H1 (cell line): ENCODE measurements around the gene NDUFA13. TPM values are rescaled to one million over a fixed set of nuclear protein-coding genes. Genes with fewer than 3 reads are reported as not detected.

Experiments used
- CTCF ChIA-PET: fragments of 300-600 bp; sonication (Branson Sonifier 250); formaldehyde crosslinking; loops from one replicate; lab custom pipeline; 2021; ENCODE audit not compliant: partially characterized antibody; lab: Charles Lee
- POLR2A ChIA-PET: fragments of 300-600 bp; sonication (Branson Sonifier 250); formaldehyde crosslinking; loops from one replicate; lab custom pipeline; 2021; ENCODE audit warnings: inconsistent platforms; ENCODE audit not compliant: partially characterized antibody; lab: Charles Lee
- DNase-seq, 2 experiments: peaks; one replicate each; pipeline versions ENCODE4 v3.0.0 to v3.0.0-alpha.2; 2010 to 2022; ENCODE audit warnings: low spot score in 2 of 2, low read depth in 1 of 2, mixed read lengths in 1 of 2
- FAIRE-seq: peaks from 2 replicates; lab custom pipeline; 2011; peaks lifted over from hg19 to GRCh38; lab: Jason Lieb, UNC
- H2AFZ ChIP-seq: 2 replicates; pipeline ENCODE4 v1.8.1; 2012; ENCODE audit warnings: low read length, inconsistent platforms
- H2AK5ac ChIP-seq: 2 replicates; pipeline ENCODE4 v1.6.1; 2013; ENCODE audit warnings: low read depth, low read length
- H2BK120ac ChIP-seq: replicated peaks from 2 replicates; pipeline ENCODE3; 2013; ENCODE audit warnings: low read depth, low read length, inconsistent platforms
- H2BK12ac ChIP-seq: 2 replicates; pipeline ENCODE4 v1.6.1; 2013; ENCODE audit warnings: low read depth, low read length
- H2BK15ac ChIP-seq: 2 replicates; pipeline ENCODE4 v1.6.1; 2013; ENCODE audit warnings: low read length
- H2BK20ac ChIP-seq: 2 replicates; pipeline ENCODE4 v1.6.1; 2013; ENCODE audit warnings: low read length
- H2BK5ac ChIP-seq: 2 replicates; pipeline ENCODE4 v1.6.1; 2013; ENCODE audit warnings: low read depth, low read length
- H3K14ac ChIP-seq: 2 replicates; pipeline ENCODE4 v1.6.1; 2013; ENCODE audit warnings: inconsistent platforms; ENCODE audit not compliant: insufficient read length
- H3K18ac ChIP-seq: 2 replicates; pipeline ENCODE4 v1.6.1; 2013; ENCODE audit warnings: low read length; ENCODE audit errors: extremely low read depth
- H3K23ac ChIP-seq: 2 replicates; pipeline ENCODE4 v1.6.1; 2013; ENCODE audit warnings: inconsistent platforms; ENCODE audit not compliant: insufficient read length
- H3K23me2 ChIP-seq: 2 replicates; pipeline ENCODE4 v1.6.1; 2013; ENCODE audit warnings: low read depth, low read length
- H3K27ac ChIP-seq: 2 replicates; pipeline ENCODE4 v1.6.1; 2011; ENCODE audit warnings: low read depth, low read length, inconsistent platforms
- H3K27me3 ChIP-seq, 4 experiments: replicated peaks in 1 of 4; 1 replicate in 1 of 4; 2 replicates in 3 of 4; pipeline versions ENCODE4 v1.6.1 to v1.8.1; 2011 to 2013; ENCODE audit warnings: low read length in 3 of 4, mild to moderate bottlenecking in 3 of 4, inconsistent platforms in 2 of 4, mixed read lengths in 2 of 4, moderate library complexity in 1 of 4; ENCODE audit not compliant: control insufficient read depth in 3 of 4, insufficient read depth in 3 of 4; ENCODE audit errors: extremely low read depth in 1 of 4
- H3K36me3 ChIP-seq, 4 experiments: 2 replicates each; pipeline versions ENCODE4 v1.6.1 to v1.8.1; 2011 to 2013; ENCODE audit warnings: mild to moderate bottlenecking in 4 of 4, low read length in 3 of 4, moderate library complexity in 2 of 4, control low read depth in 1 of 4, inconsistent platforms in 1 of 4; ENCODE audit not compliant: insufficient read depth in 4 of 4, control insufficient read depth in 2 of 4
- H3K4ac ChIP-seq: replicated peaks from 2 replicates; pipeline ENCODE3; 2013; ENCODE audit warnings: low read length, low read depth, mixed read lengths, inconsistent platforms; ENCODE audit not compliant: insufficient read length
- H3K4me1 ChIP-seq, 4 experiments: replicated peaks in 1 of 4; 1 replicate in 1 of 4; 2 replicates in 3 of 4; pipeline versions ENCODE4 v1.6.1 to v1.8.1; 2011 to 2013; ENCODE audit warnings: low read length in 3 of 4, inconsistent platforms in 2 of 4, mixed read lengths in 1 of 4; ENCODE audit not compliant: insufficient read depth in 4 of 4, control insufficient read depth in 3 of 4
- H3K4me2 ChIP-seq, 2 experiments: 2 replicates each; pipeline versions ENCODE4 v1.6.1 to v1.8.1; 2011 to 2013; ENCODE audit warnings: low read depth in 2 of 2, low read length in 2 of 2, control low read depth in 1 of 2, inconsistent platforms in 1 of 2, mild to moderate bottlenecking in 1 of 2; ENCODE audit not compliant: insufficient read depth in 1 of 2
- H3K4me3 ChIP-seq, 4 experiments: fragments of 200-600, 300-600 bp in 1 of 4; sonication (generic), shearing (Covaris generic), sonication (Bioruptor Twin) in 1 of 4; 2 replicates each; pipeline versions ENCODE4 v1.5.1 to v1.8.1; 2011 to 2016; ENCODE audit warnings: low read length in 4 of 4, low read depth in 3 of 4, control low read depth in 2 of 4, inconsistent platforms in 2 of 4, mild to moderate bottlenecking in 2 of 4, mixed read lengths in 1 of 4, moderate library complexity in 1 of 4; ENCODE audit not compliant: insufficient read depth in 2 of 4; ENCODE audit errors: extremely low read depth in 1 of 4
- H3K56ac ChIP-seq: replicated peaks from 2 replicates; pipeline ENCODE3; 2013; ENCODE audit warnings: low read depth, mild to moderate bottlenecking, mixed read lengths, low read length, inconsistent platforms; ENCODE audit not compliant: insufficient read length
- H3K79me1 ChIP-seq: 2 replicates; pipeline ENCODE4 v1.6.1; 2013; ENCODE audit warnings: low read depth, low read length, control low read depth
- H3K79me2 ChIP-seq, 2 experiments: 2 replicates each; pipeline versions ENCODE4 v1.6.1 to v1.8.1; 2012 to 2013; ENCODE audit warnings: low read length in 2 of 2, mild to moderate bottlenecking in 2 of 2, inconsistent platforms in 1 of 2; ENCODE audit not compliant: insufficient read depth in 2 of 2, control insufficient read depth in 1 of 2
- H3K9ac ChIP-seq, 4 experiments: replicated peaks in 1 of 4; 1 replicate in 1 of 4; 2 replicates in 3 of 4; pipeline versions ENCODE4 v1.6.1 to v1.8.1; 2011 to 2013; ENCODE audit warnings: low read depth in 3 of 4, low read length in 3 of 4, control low read depth in 2 of 4, mild to moderate bottlenecking in 2 of 4, moderate library complexity in 2 of 4, inconsistent platforms in 1 of 4; ENCODE audit errors: extremely low read depth in 1 of 4
- H3K9me3 ChIP-seq, 2 experiments: 2 replicates each; pipeline versions ENCODE4 v1.6.1 to v1.8.1; 2012 to 2013; ENCODE audit warnings: mild to moderate bottlenecking in 2 of 2, moderate library complexity in 2 of 2, control low read depth in 1 of 2, inconsistent platforms in 1 of 2, low read depth in 1 of 2, low read length in 1 of 2, mixed read lengths in 1 of 2; ENCODE audit not compliant: insufficient read depth in 2 of 2
- H4K20me1 ChIP-seq, 2 experiments: replicated peaks in 1 of 2; 2 replicates each; pipeline versions ENCODE3 to v1.8.1; 2011 to 2013; ENCODE audit warnings: inconsistent platforms in 2 of 2, low read length in 2 of 2, mild to moderate bottlenecking in 1 of 2; ENCODE audit not compliant: insufficient read depth in 2 of 2, control insufficient read depth in 1 of 2
- H4K5ac ChIP-seq: 2 replicates; pipeline ENCODE4 v1.6.1; 2013; ENCODE audit warnings: low read length, low read depth, mixed read lengths, inconsistent platforms; ENCODE audit not compliant: insufficient read length
- H4K8ac ChIP-seq: 2 replicates; pipeline ENCODE4 v1.8.0; 2013; ENCODE audit warnings: mild to moderate bottlenecking, moderate library complexity, low read length, inconsistent platforms; ENCODE audit not compliant: insufficient read depth; ENCODE audit errors: extremely low read depth
- H4K91ac ChIP-seq: replicated peaks from 2 replicates; pipeline ENCODE3; 2013; ENCODE audit warnings: low read length, mixed read lengths, inconsistent platforms; ENCODE audit not compliant: insufficient read length
- BCL11A ChIP-seq, 2 experiments: IDR thresholded peaks; one replicate each; pipeline ENCODE4 v1.6.1; 2011; ENCODE audit warnings: low read depth in 2 of 2, low read length in 2 of 2, mild to moderate bottlenecking in 2 of 2
- BRCA1 ChIP-seq: IDR thresholded peaks from 2 replicates; pipeline ENCODE4 v1.6.1; 2012; ENCODE audit warnings: low read depth, low read length, improper control_type of control experiment
- CHD1 ChIP-seq: IDR thresholded peaks from 2 replicates; pipeline ENCODE4 v1.6.1; 2012; ENCODE audit warnings: low read depth, low read length, improper control_type of control experiment
- HDAC2 ChIP-seq, 2 experiments: fragments of 300-600 bp in 1 of 2; sonication (generic) in 1 of 2; IDR thresholded peaks; 2 replicates each; pipeline ENCODE4 v1.6.1; 2011 to 2012; ENCODE audit warnings: low read depth in 2 of 2, low read length in 2 of 2, mild to moderate bottlenecking in 2 of 2, moderate library complexity in 2 of 2, borderline replicate concordance in 1 of 2, inconsistent platforms in 1 of 2
- JUND ChIP-seq: IDR thresholded peaks from 2 replicates; pipeline ENCODE4 v1.6.1; 2011; ENCODE audit warnings: mild to moderate bottlenecking, improper control_type of control experiment, low read length
- KDM4A ChIP-seq: IDR thresholded peaks from one replicate; pipeline ENCODE4 v1.7.1; 2012; ENCODE audit warnings: low read depth, mild to moderate bottlenecking, moderate library complexity, low read length, inconsistent platforms; ENCODE audit not compliant: severe bottlenecking
- NRF1 ChIP-seq: IDR thresholded peaks from 2 replicates; pipeline ENCODE4 v1.6.1; 2011; ENCODE audit warnings: mild to moderate bottlenecking, low read depth, low read length, improper control_type of control experiment
- RFX5 ChIP-seq: IDR thresholded peaks from 2 replicates; pipeline ENCODE4 v1.6.1; 2011; ENCODE audit warnings: low read depth, low read length, improper control_type of control experiment, borderline replicate concordance
- SAP30 ChIP-seq: fragments of 300-600 bp; sonication (generic); IDR thresholded peaks from 2 replicates; pipeline ENCODE4 v1.7.1; 2012; ENCODE audit warnings: low read length, moderate library complexity, mild to moderate bottlenecking, inconsistent platforms; ENCODE audit not compliant: insufficient read depth, insufficient replicate concordance
- SIX5 ChIP-seq: IDR thresholded peaks from 2 replicates; pipeline ENCODE4 v1.6.1; 2011; ENCODE audit warnings: mild to moderate bottlenecking, low read depth, low read length
- SP1 ChIP-seq: IDR thresholded peaks from 2 replicates; pipeline ENCODE4 v1.6.1; 2011; ENCODE audit warnings: low read depth, low read length
- SRF ChIP-seq: IDR thresholded peaks from 2 replicates; pipeline ENCODE4 v1.6.1; 2011; ENCODE audit warnings: mild to moderate bottlenecking, low read depth, low read length, moderate library complexity
- SUZ12 ChIP-seq: fragments of 200-600 bp; sonication (generic); IDR thresholded peaks from 2 replicates; pipeline ENCODE4 v1.6.1; 2012; ENCODE audit warnings: mild to moderate bottlenecking, inconsistent platforms, low read length, moderate library complexity, mixed read lengths
- TAF1 ChIP-seq: IDR thresholded peaks from 2 replicates; pipeline ENCODE4 v1.6.1; 2011; ENCODE audit warnings: mild to moderate bottlenecking, low read depth, low read length
- WGBS, 2 experiments: shearing (Covaris generic) in 1 of 2; methylation state at CpG; one replicate each; pipeline versions ENCODE4 v1.1.6 to v1.1.7; 2013 to 2015; ENCODE audit warnings: low lambda C conversion rate in 2 of 2, mixed read lengths in 2 of 2, inconsistent platforms in 1 of 2, low coverage in 1 of 2, missing lambda C conversion rate in 1 of 2; ENCODE audit not compliant: insufficient replicate concordance in 2 of 2, insufficient coverage in 1 of 2, insufficient read length in 1 of 2; ENCODE audit errors: extremely low coverage in 1 of 2, missing lambda C conversion rate in 1 of 2; 5-methylcytosine and 5-hydroxymethylcytosine counted together
- polyA plus RNA-seq, 7 experiments: library from polyadenylated mRNA; depleted of rRNA in 3 of 7; stranded (reverse) in 5 of 7; unstranded in 2 of 7; fragments of >200 nt in 5 of 7; fragments of 200-250 nt in 2 of 7; gene quantifications; 1 replicate in 5 of 7; 2 replicates in 1 of 7; 4 replicates in 1 of 7; pipeline versions ENCODE4 v1.2.1 to v1.2.3, GENCODE V29; 2011 to 2013; ENCODE audit warnings: missing spikeins in 2 of 7, mixed read lengths in 2 of 7
- total RNA-seq: library from RNA; stranded (reverse); fragmentation: NEBNext Ultra II Directional; extraction: Animal tissue kit (Norgen Biotek cat#: 25700); gene quantifications from 2 replicates; pipeline ENCODE4 v1.2.1, GENCODE V29; 2021

Gene NDUFA13
- total and polyA plus RNA-seq, 2 of the 8 experiments (the other 6 are each of a cell fraction or from before 2014, with no cell fraction given) = 413 to 1,105 TPM

DNA sequence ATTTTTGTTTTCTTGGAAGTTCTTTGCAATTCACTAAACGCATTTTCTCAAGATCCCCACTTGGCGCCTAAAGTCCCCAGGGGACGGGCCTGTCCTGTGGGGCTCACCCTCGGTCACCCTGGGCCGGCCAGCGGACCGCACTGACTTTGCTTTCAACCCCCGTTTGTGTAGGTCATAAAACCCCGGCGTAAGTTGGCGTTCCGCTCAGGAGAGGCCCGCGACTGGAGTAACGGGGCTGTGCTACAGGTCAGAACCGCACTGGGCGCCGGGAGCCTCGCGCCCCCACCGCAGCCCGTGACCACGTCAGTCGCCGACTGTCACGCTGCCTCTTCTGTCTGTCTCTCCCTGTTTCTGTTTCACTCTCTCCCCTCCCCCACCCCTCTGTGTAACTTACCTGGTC is 14.2 kb upstream of the NDUFA13 start:
- POLR2A ChIA-PET = no interaction called here
- Histone ChIP-seq H2BK12ac (no peak overlapping the region), H4K91ac (no peak overlapping the region), H3K27ac (no peak overlapping the region), H3K9ac (no peak overlapping the region), H3K56ac (no peak overlapping the region), H4K5ac (no peak overlapping the region), H2AFZ (no peak overlapping the region), H3K4ac (no peak overlapping the region), H3K14ac (no peak overlapping the region), H2BK5ac (no peak overlapping the region), H2BK15ac (no peak overlapping the region), H2BK120ac (no peak overlapping the region), H3K4me3 (no peak overlapping the region), H3K4me2 (no peak overlapping the region), H3K23me2 (peaks cover 2% of the 10 kb centered on the region; the same call in 1 of the 2 replicates), H3K27me3 (no peaks in the 10 kb centered on the region), H3K9me3 (no peaks in the 10 kb centered on the region), H3K4me1 (no peaks in the 10 kb centered on the region), H2AK5ac (no peak overlapping the region), H3K79me2 (no peaks in the 10 kb centered on the region), H3K79me1 (peaks cover 4% of the 10 kb centered on the region), H3K18ac (no peak overlapping the region), H4K20me1 (peaks cover 5 to 21% of the 10 kb centered on the region in 2 experiments), H3K36me3 (peaks cover 25 to 63% (median 57%) of the 10 kb centered on the region in 4 experiments), H2BK20ac (no peak overlapping the region), H4K8ac (peak overlapping the region; percentile 25; the same call in 1 of the 2 replicates), H3K23ac (no peak overlapping the region)
- CTCF ChIA-PET = interaction anchor here (0.6 kb wide), 1 partner anchor 270 kb away, joined by 3 read pairs; no protein-coding TSS in a partner anchor
- 96% methylated on average over 26 of the region's 26 CpGs; no CpG with 5 or more reads in 1 of the 2 experiments for WGBS, 2 experiments
- FAIRE-seq = no peak
- no peak for DNase-seq
- no peak for TF ChIP-seq BCL11A (IDR thresholded peaks at IDR 0.05; ENCODE audit: low read depth in 2 of 2, low read length in 2 of 2)
- no peak for TF ChIP-seq SRF
- no peak for TF ChIP-seq TAF1
- no peak for TF ChIP-seq CHD1
- no peak for TF ChIP-seq JUND
- no peak for TF ChIP-seq RFX5
- no peak for TF ChIP-seq NRF1
- TF ChIP-seq SAP30 = no peak
- no peak for TF ChIP-seq SUZ12
- TF ChIP-seq SP1 = no peak
- TF ChIP-seq HDAC2 (IDR thresholded peaks at IDR 0.05; ENCODE audit: borderline replicate concordance in 1 of 2, low read depth in 2 of 2, low read length in 2 of 2) = no peak
- TF ChIP-seq SIX5 = no peak
- TF ChIP-seq KDM4A = no peak
- no peak for TF ChIP-seq BRCA1
